22Rv1 (cell line): Measurements from ENCODE around the gene CHSY1.

ENCODE experiments used
- ZFX ChIP-seq: fragments of 450-650 bp; IDR thresholded peaks from 2 replicates; pipeline ENCODE4 v1.6.1; 2017; ENCODE audit warnings: antibody characterized with exemption, borderline replicate concordance
- TF ChIP-seq, protein P1 (sequence below): fragments of 450-650 bp; IDR thresholded peaks from 2 replicates; pipeline ENCODE4 v1.5.1; 2017; ENCODE audit warnings: mild to moderate bottlenecking

DNA sequence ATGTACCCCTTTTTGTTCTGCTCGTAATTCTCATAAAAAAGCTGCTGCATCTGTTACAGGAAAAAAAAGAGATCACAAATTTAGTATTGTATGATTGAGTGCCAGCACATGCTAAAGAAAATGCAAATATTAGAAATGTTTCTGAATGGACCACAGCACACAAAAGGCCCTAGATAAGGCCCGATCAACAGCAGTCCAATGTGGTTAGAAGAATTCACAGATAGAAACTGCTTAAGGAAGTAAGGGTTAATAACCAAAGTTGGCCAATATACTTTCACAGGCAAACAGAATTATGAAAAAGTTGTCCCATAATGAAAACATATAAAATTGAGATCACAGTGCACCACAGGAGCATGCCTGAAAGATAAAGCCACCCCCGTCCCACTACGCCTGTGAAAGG is 72.9 kb downstream of the CHSY1 start:
- TF ChIP-seq, protein P1, sequence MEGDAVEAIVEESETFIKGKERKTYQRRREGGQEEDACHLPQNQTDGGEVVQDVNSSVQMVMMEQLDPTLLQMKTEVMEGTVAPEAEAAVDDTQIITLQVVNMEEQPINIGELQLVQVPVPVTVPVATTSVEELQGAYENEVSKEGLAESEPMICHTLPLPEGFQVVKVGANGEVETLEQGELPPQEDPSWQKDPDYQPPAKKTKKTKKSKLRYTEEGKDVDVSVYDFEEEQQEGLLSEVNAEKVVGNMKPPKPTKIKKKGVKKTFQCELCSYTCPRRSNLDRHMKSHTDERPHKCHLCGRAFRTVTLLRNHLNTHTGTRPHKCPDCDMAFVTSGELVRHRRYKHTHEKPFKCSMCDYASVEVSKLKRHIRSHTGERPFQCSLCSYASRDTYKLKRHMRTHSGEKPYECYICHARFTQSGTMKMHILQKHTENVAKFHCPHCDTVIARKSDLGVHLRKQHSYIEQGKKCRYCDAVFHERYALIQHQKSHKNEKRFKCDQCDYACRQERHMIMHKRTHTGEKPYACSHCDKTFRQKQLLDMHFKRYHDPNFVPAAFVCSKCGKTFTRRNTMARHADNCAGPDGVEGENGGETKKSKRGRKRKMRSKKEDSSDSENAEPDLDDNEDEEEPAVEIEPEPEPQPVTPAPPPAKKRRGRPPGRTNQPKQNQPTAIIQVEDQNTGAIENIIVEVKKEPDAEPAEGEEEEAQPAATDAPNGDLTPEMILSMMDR = no peak
- TF ChIP-seq ZFX = no peak
